A549 (cell line): ENCODE results near the gene ST14. TPM values are rescaled to one million over a fixed set of nuclear protein-coding genes. Genes with fewer than 3 reads are reported as not detected.

Experiments used
- ATAC-seq, 2 experiments: fragments of 200-7000 bp in 1 of 2; fragments of >200 bp in 1 of 2; cut with Nextera tagmentation in 1 of 2; cut with Tn5 transposase in 1 of 2; 3 replicates each; pipeline versions ENCODE4 v1.8.0 to v1.9.1; 2018 to 2020; ENCODE audit warnings: mild to moderate bottlenecking in 1 of 2, moderate library complexity in 1 of 2
- CTCF ChIA-PET: fragments of 300-600 bp; sonication (Branson Sonifier 250); formaldehyde crosslinking; extraction: SDS; loops from one replicate; lab custom pipeline; 2021; ENCODE audit warnings: antibody characterized with exemption, inconsistent platforms; lab: Yijun Ruan, JAX
- POLR2A ChIA-PET: fragments of 350-600 bp; formaldehyde crosslinking; extraction: SDS; loops from one replicate; lab custom pipeline; 2021; ENCODE audit warnings: antibody characterized with exemption, inconsistent platforms; lab: Yijun Ruan, JAX
- DNase-seq, 2 experiments: peaks; one replicate each; pipeline versions ENCODE4 v3.0.0 to v3.0.0-alpha.2; 2011 to 2016; ENCODE audit warnings: low read depth in 1 of 2, low spot score in 1 of 2
- FAIRE-seq: peaks from 2 replicates; lab custom pipeline; 2011; peaks lifted over from hg19 to GRCh38; lab: Jason Lieb, UNC
- H3K27ac ChIP-seq, 2 experiments: fragments of >200 bp; sonication (Bioruptor Twin); formaldehyde crosslinking; 3 replicates each; pipeline ENCODE4 v1.5.1; 2016 to 2017
- H3K4me1 ChIP-seq: fragments of >200 bp; sonication (Bioruptor Twin); formaldehyde crosslinking; 3 replicates; pipeline ENCODE4 v1.6.1; 2016
- H3K4me2 ChIP-seq: fragments of >200 bp; sonication (Bioruptor Twin); formaldehyde crosslinking; 3 replicates; pipeline ENCODE4 v1.6.1; 2016
- H3K4me3 ChIP-seq: fragments of >200 bp; sonication (Bioruptor Twin); formaldehyde crosslinking; 3 replicates; pipeline ENCODE4 v1.5.1; 2016
- H3K9me3 ChIP-seq: fragments of >200 bp; sonication (Bioruptor Twin); formaldehyde crosslinking; 3 replicates; pipeline ENCODE4 v1.6.1; 2016
- CHD2 ChIP-seq: fragments of 150-350 bp; IDR thresholded peaks from 2 replicates; pipeline ENCODE4 v1.6.1; 2014; ENCODE audit warnings: low read length; ENCODE audit not compliant: partially characterized antibody
- CHD4 ChIP-seq: fragments of 200-600 bp; sonication (generic); IDR thresholded peaks from 2 replicates; pipeline ENCODE4 v1.6.1; 2016; ENCODE audit warnings: antibody characterized with exemption, mild to moderate bottlenecking, borderline replicate concordance
- CTCF ChIP-seq: fragments of >200 bp; sonication (Bioruptor Twin); formaldehyde crosslinking; IDR thresholded peaks from 3 replicates; pipeline ENCODE4 v1.5.1; 2016
- E2F6 ChIP-seq: IDR thresholded peaks from 2 replicates; pipeline ENCODE4 v1.6.1; 2012; ENCODE audit warnings: low read depth, borderline replicate concordance
- ELK1 ChIP-seq: fragments of 150-350 bp; IDR thresholded peaks from 2 replicates; pipeline ENCODE4 v1.6.1; 2014; ENCODE audit warnings: low read depth, mild to moderate bottlenecking, low read length
- FOSL2 ChIP-seq, 2 experiments: fragments of 450-650 bp in 1 of 2; fragments of >200 bp in 1 of 2; sonication (Bioruptor Twin) in 1 of 2; formaldehyde crosslinking; IDR thresholded peaks; 2 replicates each; pipeline versions ENCODE4 v1.5.0 to v1.6.1; 2016 to 2020; ENCODE audit warnings: mild to moderate bottlenecking in 1 of 2, moderate library complexity in 1 of 2
- GATA3 ChIP-seq: IDR thresholded peaks from 2 replicates; pipeline ENCODE4 v1.6.1; 2012; ENCODE audit warnings: borderline replicate concordance
- HDAC2 ChIP-seq: fragments of 200-600 bp; sonication (generic); IDR thresholded peaks from 2 replicates; pipeline ENCODE4 v1.6.1; 2016
- HOXB13 ChIP-seq: fragments of 250-450 bp; sonication (Bioruptor Pico); IDR thresholded peaks from 2 replicates; pipeline ENCODE4 v1.5.0; 2020; ENCODE audit warnings: low read depth, mild to moderate bottlenecking, moderate library complexity
- MAZ ChIP-seq: fragments of 150-350 bp; IDR thresholded peaks from 2 replicates; pipeline ENCODE4 v1.6.1; 2014; ENCODE audit warnings: antibody characterized with exemption, low read depth, low read length, borderline replicate concordance
- MYC ChIP-seq: IDR thresholded peaks from 2 replicates; pipeline ENCODE4 v1.6.1; 2012; ENCODE audit warnings: mild to moderate bottlenecking, inconsistent platforms, low read length, improper control_type of control experiment, borderline replicate concordance
- NFE2L2 ChIP-seq: fragments of 150-350 bp; conservative IDR thresholded peaks from 2 replicates; pipeline ENCODE4 v1.6.1; 2014; ENCODE audit warnings: low read length
- NR3C1 ChIP-seq: fragments of >200 bp; sonication (Bioruptor Twin); formaldehyde crosslinking; IDR thresholded peaks from 3 replicates; pipeline ENCODE4 v1.6.1; 2017
- RAD21 ChIP-seq, 2 experiments: fragments of >200 bp in 1 of 2; sonication (Bioruptor Twin) in 1 of 2; formaldehyde crosslinking in 1 of 2; IDR thresholded peaks in 1 of 2; conservative IDR thresholded peaks in 1 of 2; 2 replicates in 1 of 2; 3 replicates in 1 of 2; pipeline ENCODE4 v1.6.1; 2012 to 2018; ENCODE audit warnings: inconsistent platforms in 1 of 2
- RARB ChIP-seq: fragments of 250-450 bp; sonication (Bioruptor Pico); IDR thresholded peaks from 2 replicates; pipeline ENCODE4 v1.8.0; 2021; ENCODE audit warnings: mild to moderate bottlenecking, moderate library complexity
- SMC3 ChIP-seq: fragments of >200 bp; sonication (Bioruptor Twin); formaldehyde crosslinking; IDR thresholded peaks from 3 replicates; pipeline ENCODE4 v1.6.1; 2018; ENCODE audit warnings: inconsistent platforms
- SREBF2 ChIP-seq: fragments of 450-650 bp; IDR thresholded peaks from 2 replicates; pipeline ENCODE4 v1.6.1; 2014; ENCODE audit warnings: mild to moderate bottlenecking, moderate library complexity
- TFCP2L1 ChIP-seq: fragments of 250-450 bp; sonication (Bioruptor Pico); IDR thresholded peaks from 2 replicates; pipeline ENCODE4 v1.5.0; 2021; ENCODE audit warnings: mild to moderate bottlenecking
- ZC3H11A ChIP-seq: fragments of 450-650 bp; IDR thresholded peaks from 2 replicates; pipeline ENCODE4 v1.6.1; 2014; ENCODE audit warnings: antibody characterized with exemption, mild to moderate bottlenecking
- ZNF302 ChIP-seq: fragments of 250-450 bp; sonication (Bioruptor Pico); IDR thresholded peaks from 2 replicates; pipeline ENCODE4 v1.9.0; 2021; ENCODE audit warnings: inconsistent platforms, mild to moderate bottlenecking, moderate library complexity
- ZSCAN20 ChIP-seq: fragments of 250-450 bp; sonication (Bioruptor Pico); IDR thresholded peaks from 2 replicates; pipeline ENCODE4 v1.8.0; 2022; ENCODE audit warnings: mild to moderate bottlenecking, moderate library complexity
- WGBS: methylation state at CpG from one replicate; pipeline ENCODE4 v1.1.6; 2017; ENCODE audit errors: missing lambda C conversion rate; 5-methylcytosine and 5-hydroxymethylcytosine counted together
- polyA plus RNA-seq, 4 experiments: library from polyadenylated mRNA; depleted of rRNA in 3 of 4; stranded (reverse); fragments of >200 nt; fragmentation: RNase III in 1 of 4; extraction: RNeasy Plus Mini Kit Qiagen cat#74134 plus additional on column Dnase treatment in 1 of 4; gene quantifications; 2 replicates in 3 of 4; 3 replicates in 1 of 4; pipeline ENCODE4 v1.2.3, GENCODE V29; 2011 to 2017
- TF ChIP-seq, protein P1 (sequence below): fragments of 250-450 bp; sonication (Bioruptor Pico); IDR thresholded peaks from 2 replicates; pipeline ENCODE4 v1.5.0; 2021; ENCODE audit warnings: mild to moderate bottlenecking, moderate library complexity, borderline replicate concordance
- TF ChIP-seq, protein P2 (sequence below): IDR thresholded peaks from 2 replicates; pipeline ENCODE4 v1.6.1; 2012

The ST14 gene
- polyA plus RNA-seq, 2 of the 4 experiments (the other 2 are of a cell fraction), result 0.05 to 0.17 TPM

- ATAC-seq (peak; percentile 73 to 87; a peak in 4 of 6 replicates), DNase-seq (peak; percentile 61 to 71), FAIRE-seq (no peak)
- Histone ChIP-seq H3K4me2 (no peak overlapping the region), H3K9me3 (no peaks in the 10 kb centered on the region), H3K27ac (no peak overlapping the region), H3K4me1 (no peaks in the 10 kb centered on the region), H3K4me3 (no peak overlapping the region)
- TF ChIP-seq CHD4 (no peak), GATA3 (no peak), MYC (no peak), NFE2L2 (no peak), SMC3 (peak; percentile 70; the same call in 2 of the 3 replicates), RAD21 (conservative IDR thresholded peaks at IDR 0.05 in 1 of 2, IDR thresholded peaks at IDR 0.05 in 1 of 2) (peak; percentile 82 to 84), HOXB13 (CRISPR knock-in tag) (no peak), HDAC2 (no peak), FOSL2 (IDR thresholded peaks at IDR 0.05) (no peak), FOSL2 (CRISPR knock-in tag; IDR thresholded peaks at IDR 0.05) (no peak), CTCF (peak; percentile 66), MAZ (no peak), TFCP2L1 (CRISPR knock-in tag) (no peak), ZSCAN20 (no peak), RARB (CRISPR knock-in tag) (no peak), ELK1 (no peak), ZC3H11A (no peak), NR3C1 (no peak), CHD2 (no peak), ZNF302 (CRISPR knock-in tag) (no peak), E2F6 (no peak), SREBF2 (no peak)
- TF ChIP-seq, protein P1, sequence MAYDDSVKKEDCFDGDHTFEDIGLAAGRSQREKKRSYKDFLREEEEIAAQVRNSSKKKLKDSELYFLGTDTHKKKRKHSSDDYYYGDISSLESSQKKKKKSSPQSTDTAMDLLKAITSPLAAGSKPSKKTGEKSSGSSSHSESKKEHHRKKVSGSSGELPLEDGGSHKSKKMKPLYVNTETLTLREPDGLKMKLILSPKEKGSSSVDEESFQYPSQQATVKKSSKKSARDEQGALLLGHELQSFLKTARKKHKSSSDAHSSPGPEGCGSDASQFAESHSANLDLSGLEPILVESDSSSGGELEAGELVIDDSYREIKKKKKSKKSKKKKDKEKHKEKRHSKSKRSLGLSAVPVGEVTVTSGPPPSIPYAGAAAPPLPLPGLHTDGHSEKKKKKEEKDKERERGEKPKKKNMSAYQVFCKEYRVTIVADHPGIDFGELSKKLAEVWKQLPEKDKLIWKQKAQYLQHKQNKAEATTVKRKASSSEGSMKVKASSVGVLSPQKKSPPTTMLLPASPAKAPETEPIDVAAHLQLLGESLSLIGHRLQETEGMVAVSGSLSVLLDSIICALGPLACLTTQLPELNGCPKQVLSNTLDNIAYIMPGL, result no peak
- TF ChIP-seq, protein P2, sequence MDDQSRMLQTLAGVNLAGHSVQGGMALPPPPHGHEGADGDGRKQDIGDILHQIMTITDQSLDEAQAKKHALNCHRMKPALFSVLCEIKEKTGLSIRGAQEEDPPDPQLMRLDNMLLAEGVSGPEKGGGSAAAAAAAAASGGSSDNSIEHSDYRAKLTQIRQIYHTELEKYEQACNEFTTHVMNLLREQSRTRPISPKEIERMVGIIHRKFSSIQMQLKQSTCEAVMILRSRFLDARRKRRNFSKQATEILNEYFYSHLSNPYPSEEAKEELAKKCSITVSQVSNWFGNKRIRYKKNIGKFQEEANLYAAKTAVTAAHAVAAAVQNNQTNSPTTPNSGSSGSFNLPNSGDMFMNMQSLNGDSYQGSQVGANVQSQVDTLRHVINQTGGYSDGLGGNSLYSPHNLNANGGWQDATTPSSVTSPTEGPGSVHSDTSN, result no peak
- ChIA-PET POLR2A (interaction anchor here (0.6 to 2.3 kb wide), 3 partner anchors 129 to 250 kb away, joined by 3 to 19 read pairs (median 3); partner anchors contain the start of gene PRDM10), CTCF (interaction anchor here (0.6 to 9.8 kb wide), 28 partner anchors 9 to 347 kb away, joined by 3 to 109 read pairs (median 4); partner anchors contain the start of gene PRDM10)
- 62% methylated on average over 9 of the region's 9 CpGs for WGBS
Measured at GRCh38 chr11:130131961-130132850, 27.4 kb upstream of the ST14 start.
